Right cardiac atrium (tissue), 5 donors: ENCODE results near the gene AIFM1. TPM values are rescaled to one million over a fixed set of nuclear protein-coding genes. Genes with fewer than 3 reads are reported as not detected.
A peak's percentile ranks its signal among the peaks of the same experiment; 100 is the strongest.

Experiments
- ATAC-seq, 2 donors: fragments of 200-7000 bp; cut with Tn5 transposase; one replicate each; pipeline versions ENCODE4 v1.8.0 to v1.9.1; 2020; ENCODE audit warnings: moderate library complexity in 2 of 2, mild to moderate bottlenecking in 1 of 2
- DNase-seq, 3 donors: peaks; one replicate each; pipeline ENCODE4 v3.0.0-alpha.2; 2020
- H3K27ac ChIP-seq: one replicate; pipeline ENCODE4 v1.5.1; 2013; ENCODE audit warnings: mild to moderate bottlenecking, low read length, control low read depth, moderate library complexity
- H3K27me3 ChIP-seq: one replicate; pipeline ENCODE4 v1.6.1; 2013; ENCODE audit not compliant: control insufficient read depth, insufficient read depth
- H3K4me1 ChIP-seq: one replicate; pipeline ENCODE4 v1.6.1; 2013; ENCODE audit warnings: low read length; ENCODE audit not compliant: control insufficient read depth, insufficient read depth
- H3K4me3 ChIP-seq: one replicate; pipeline ENCODE4 v1.5.1; 2013; ENCODE audit warnings: low read length, control low read depth
- H3K9me3 ChIP-seq: one replicate; pipeline ENCODE4 v1.6.1; 2013; ENCODE audit warnings: low read length; ENCODE audit not compliant: control insufficient read depth
- WGBS: extraction: QIAGEN DNeasy Blood & Tissue Kit; methylation state at CpG from one replicate; pipeline ENCODE4 v1.1.7; 2013; 5-methylcytosine and 5-hydroxymethylcytosine counted together
- intact Hi-C, 4 donors: fragments of 100-400 bp; cut with DNase I; formaldehyde crosslinking; loops; one replicate each; pipeline versions ENCODE4 v1.11.0 to v1.14.0; 2022 to 2023
- polyA plus RNA-seq: library from polyadenylated mRNA; stranded (reverse); fragments of 200-250 nt; gene quantifications from one replicate; pipeline ENCODE4 v1.2.3, GENCODE V29; 2013
- total RNA-seq, 4 donors: library from RNA; stranded (reverse); fragmentation: NEBNext Ultra II Directional; extraction: Animal tissue kit (Norgen Biotek cat#: 25700); gene quantifications; one replicate each; pipeline ENCODE4 v1.2.1, GENCODE V29; 2021
- donor health status: healthy with polysubstance abuse.
- donor health status: DM: no; HTN: yes; CAD: no.
- donor health status: DM: no; HTN: no; CAD: no.
- donor health status: DM: no; HTN: yes; CAD: no; lungs with severe emphysema.
- donor health status: DM: yes; HTN: yes; CAD: no.

The AIFM1 gene
- total and polyA plus RNA-seq, 5 donors, result 82.0 to 129 (median 96.4) TPM

GRCh38 chrX:130090364-130090763 lies 75.3 kb downstream of the AIFM1 start:
- no peak overlapping the region for H3K27ac ChIP-seq
- intact Hi-C loops, result no loop called here
- H3K4me3 ChIP-seq, result no peak overlapping the region
- H3K9me3 ChIP-seq, result no peaks in the 10 kb centered on the region
- DNase-seq, result no peak
- no peak for ATAC-seq
- WGBS, result 85% methylated on average over 3 of the region's 3 CpGs
- H3K4me1 ChIP-seq, result peaks cover 4% of the 10 kb centered on the region
- no peaks in the 10 kb centered on the region for H3K27me3 ChIP-seq

GRCh38 chrX:130086447-130087206 lies 79.0 kb downstream of the AIFM1 start:
- Histone ChIP-seq H3K4me3 (no peak overlapping the region), H3K27ac (no peak overlapping the region), H3K27me3 (no peaks in the 10 kb centered on the region), H3K9me3 (no peaks in the 10 kb centered on the region), H3K4me1 (peaks cover 6% of the 10 kb centered on the region)
- intact Hi-C loops, result loop anchor here in 1 of 4 donors (10.0 kb wide), 1 partner anchor 48 kb away; no protein-coding TSS in a partner anchor
- 80% methylated on average over 13 of the region's 13 CpGs for WGBS
- no peak for DNase-seq
- ATAC-seq, result peak in 1 of 2 donors; percentile 24

GRCh38 chrX:130085551-130086446 lies 79.8 kb downstream of the AIFM1 start:
- Histone ChIP-seq H3K4me3 (no peak overlapping the region), H3K9me3 (no peaks in the 10 kb centered on the region), H3K27me3 (no peaks in the 10 kb centered on the region), H3K4me1 (peaks cover 10% of the 10 kb centered on the region), H3K27ac (peak overlapping the region; percentile 56)
- ATAC-seq (no peak), DNase-seq (no peak)
- WGBS, result 62% methylated on average over 11 of the region's 11 CpGs
- intact Hi-C loops, result loop anchor here in 1 of 4 donors (10.0 kb wide), 1 partner anchor 49 kb away; no protein-coding TSS in a partner anchor

- Histone ChIP-seq H3K27ac (peak overlapping the region; percentile 56), H3K4me1 (peaks cover 10% of the 10 kb centered on the region), H3K4me3 (no peak overlapping the region), H3K9me3 (no peaks in the 10 kb centered on the region), H3K27me3 (no peaks in the 10 kb centered on the region)
- intact Hi-C loops, result loop anchor here in 3 of 4 donors (5.0 to 10.0 kb wide), 2 partner anchors 50 to 108 kb away; no protein-coding TSS in a partner anchor
- DNase-seq (no peak), ATAC-seq (no peak)
- WGBS, result 62% methylated on average over 9 of the region's 9 CpGs
These were observed 80.9 kb downstream of the AIFM1 start for GRCh38 chrX:130084631-130085237.

GRCh38 chrX:130083656-130084382 lies 81.8 kb downstream of the AIFM1 start:
- intact Hi-C loops, result loop anchor here in 3 of 4 donors (5.0 to 10.0 kb wide), 2 partner anchors 51 to 108 kb away; no protein-coding TSS in a partner anchor
- no peaks in the 10 kb centered on the region for H3K27me3 ChIP-seq
- H3K9me3 ChIP-seq, result no peaks in the 10 kb centered on the region
- no peak overlapping the region for H3K4me3 ChIP-seq
- no peak for DNase-seq
- peaks cover 10% of the 10 kb centered on the region for H3K4me1 ChIP-seq
- 77% methylated on average over 15 of the region's 15 CpGs for WGBS
- H3K27ac ChIP-seq, result no peak overlapping the region
- no peak for ATAC-seq

- Histone ChIP-seq H3K27ac (no peak overlapping the region), H3K4me3 (no peak overlapping the region), H3K9me3 (no peaks in the 10 kb centered on the region), H3K27me3 (no peaks in the 10 kb centered on the region), H3K4me1 (peaks cover 10% of the 10 kb centered on the region)
- WGBS, result 53% methylated on average over 7 of the region's 7 CpGs
- intact Hi-C loops, result loop anchor here in 3 of 4 donors (5.0 to 10.0 kb wide), 2 partner anchors 52 to 109 kb away; no protein-coding TSS in a partner anchor
- no peak for ATAC-seq
- no peak for DNase-seq
These were observed 82.5 kb downstream of the AIFM1 start for GRCh38 chrX:130083107-130083490.

GRCh38 chrX:130082244-130083106 lies 83.2 kb downstream of the AIFM1 start:
- H3K4me3 ChIP-seq, result no peak overlapping the region
- WGBS, result 30% methylated on average over 28 of the region's 28 CpGs

GRCh38 chrX:130081421-130082045 lies 84.1 kb downstream of the AIFM1 start:
- WGBS, result 40% methylated on average over 12 of the region's 12 CpGs

More at GRCh38 chrX:130082244-130083106, 83.2 kb downstream of the AIFM1 start:
- ATAC-seq (peak; percentile 61 to 70), DNase-seq (peak; percentile 59 to 77 (median 76))
- H3K4me1 ChIP-seq, result peaks cover 10% of the 10 kb centered on the region
- no peaks in the 10 kb centered on the region for H3K9me3 ChIP-seq
- intact Hi-C loops, result loop anchor here in 3 of 4 donors (5.0 to 10.0 kb wide), 2 partner anchors 52 to 110 kb away; no protein-coding TSS in a partner anchor
- no peak overlapping the region for H3K27ac ChIP-seq
- H3K27me3 ChIP-seq, result no peaks in the 10 kb centered on the region

GRCh38 chrX:130080791-130081367 lies 84.8 kb downstream of the AIFM1 start:
- ATAC-seq (no peak), DNase-seq (no peak)
- H3K4me3 ChIP-seq, result no peak overlapping the region
- no peak overlapping the region for H3K27ac ChIP-seq
- 80% methylated on average over 7 of the region's 7 CpGs for WGBS
- peaks cover 10% of the 10 kb centered on the region for H3K4me1 ChIP-seq
- intact Hi-C loops, result loop anchor here in 3 of 4 donors (5.0 to 10.0 kb wide), 2 partner anchors 54 to 111 kb away; no protein-coding TSS in a partner anchor
- no peaks in the 10 kb centered on the region for H3K27me3 ChIP-seq
- no peaks in the 10 kb centered on the region for H3K9me3 ChIP-seq

More at GRCh38 chrX:130081421-130082045, 84.1 kb downstream of the AIFM1 start:
- Histone ChIP-seq H3K4me3 (no peak overlapping the region), H3K4me1 (peaks cover 10% of the 10 kb centered on the region), H3K27me3 (no peaks in the 10 kb centered on the region), H3K9me3 (no peaks in the 10 kb centered on the region), H3K27ac (no peak overlapping the region)
- DNase-seq (no peak), ATAC-seq (peak in 1 of 2 donors; percentile 25)
- intact Hi-C loops, result loop anchor here in 3 of 4 donors (5.0 to 10.0 kb wide), 2 partner anchors 53 to 111 kb away; no protein-coding TSS in a partner anchor
